HG02981 (cell line): Measurements from ENCODE around the gene SIAH3.

Source experiments
- ATAC-seq: cut with Tn5 transposase; IDR thresholded peaks from one replicate; pipeline ENCODE4 v1.9.1; 2021; ENCODE audit warnings: mild to moderate bottlenecking, moderate library complexity; ENCODE audit not compliant: unreplicated experiment

The SIAH3 gene

DNA sequence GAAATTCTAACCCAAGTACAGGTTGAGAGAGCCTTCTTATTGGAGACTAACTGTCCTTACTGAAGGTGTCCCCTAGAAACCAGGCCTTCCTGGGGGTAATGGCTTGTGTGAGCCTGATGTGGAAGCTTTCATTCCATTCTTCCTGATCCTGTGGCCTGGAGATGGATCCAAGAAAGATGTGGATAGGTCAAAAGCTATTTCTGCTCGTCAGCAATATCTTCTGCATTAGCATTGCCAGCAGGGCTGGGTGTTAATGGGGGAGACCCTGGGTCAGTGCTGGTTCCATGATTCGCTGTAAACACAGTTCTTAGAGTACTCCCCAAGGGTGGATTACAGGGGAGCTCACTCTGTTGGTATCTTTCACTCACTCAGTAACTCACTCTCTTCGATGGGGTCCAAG lies 106.6 kb downstream of the SIAH3 start:
- ATAC-seq, result no peak

DNA sequence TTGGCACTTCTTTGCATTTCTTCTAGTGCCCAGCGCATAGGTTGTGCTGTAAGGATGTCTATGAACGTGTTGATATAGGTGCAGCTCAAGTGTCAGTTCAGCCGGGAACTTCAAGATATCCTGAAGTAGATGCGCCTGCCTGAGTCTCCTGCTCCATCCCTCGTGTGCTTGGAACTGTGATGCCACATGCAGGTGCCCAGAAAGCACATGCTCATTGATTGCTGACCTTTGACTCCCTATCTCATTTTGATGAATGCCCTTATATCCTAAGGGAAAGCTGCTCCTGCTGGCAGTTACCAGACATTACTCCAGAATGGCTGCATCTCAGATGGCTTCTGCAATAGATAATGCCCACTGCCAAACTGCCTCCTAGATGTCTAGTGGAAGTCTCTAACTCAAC lies 108.6 kb downstream of the SIAH3 start:
- ATAC-seq, result no peak

DNA sequence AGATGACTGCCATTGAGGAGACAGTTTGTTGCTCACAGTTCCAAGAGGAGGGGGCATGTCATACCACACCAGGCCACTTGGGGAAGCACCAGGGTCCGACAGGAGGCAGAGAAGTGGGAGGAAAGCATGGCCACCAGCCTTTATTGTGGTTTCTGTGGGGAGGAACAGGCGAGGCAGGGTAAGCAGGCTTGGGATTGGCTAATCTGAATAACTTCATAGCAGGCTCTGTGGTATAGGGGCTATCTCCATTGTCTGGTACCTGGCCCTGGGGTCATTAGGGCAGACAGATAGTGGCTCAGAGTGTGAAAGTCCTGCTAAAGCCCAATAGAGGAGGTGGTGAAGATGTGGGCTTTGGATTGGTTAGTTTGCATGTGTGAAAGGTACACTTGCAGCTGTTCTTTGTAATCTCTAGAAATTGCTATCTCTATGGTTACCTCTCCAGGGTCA lies 114.0 kb downstream of the SIAH3 start:
- ATAC-seq, result no peak

DNA sequence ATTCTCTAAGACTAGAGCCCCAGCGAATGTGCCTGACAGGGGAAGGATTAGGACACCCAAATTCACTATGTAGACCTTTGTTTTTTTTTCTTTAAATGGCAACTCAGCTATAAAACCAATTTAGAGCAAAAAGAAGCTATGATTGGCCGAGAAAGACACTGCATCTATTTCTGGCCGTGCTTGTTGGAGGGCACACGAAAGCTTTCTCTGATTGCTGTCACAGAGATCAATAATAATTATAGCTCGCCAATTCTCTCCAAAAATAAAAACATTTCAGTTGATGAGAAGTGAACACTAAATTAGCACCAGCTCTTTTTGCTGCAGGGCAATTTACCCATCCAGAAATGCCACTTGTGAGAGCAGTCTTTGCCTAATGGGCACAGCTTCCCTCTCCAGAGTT lies 118.2 kb downstream of the SIAH3 start:
- ATAC-seq, result no peak

DNA sequence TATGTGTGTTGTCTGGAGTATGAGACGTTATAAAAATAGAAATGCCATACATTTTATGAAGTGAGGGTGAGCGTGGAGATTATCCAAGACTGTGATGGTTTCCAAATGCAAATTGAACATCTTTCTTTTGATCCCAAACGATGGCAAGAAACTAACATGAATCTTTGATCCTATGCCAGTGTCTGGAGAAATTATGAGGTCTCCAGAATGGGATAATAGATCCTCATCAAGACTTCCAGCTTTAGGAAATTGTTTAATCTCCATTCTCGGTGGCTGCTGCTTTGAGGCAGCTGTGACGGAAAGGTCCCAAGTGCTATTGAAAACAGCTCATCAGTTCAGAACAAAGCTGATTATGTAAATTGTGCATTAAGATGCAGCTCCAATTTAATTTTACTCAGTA lies 118.6 kb downstream of the SIAH3 start:
- no peak for ATAC-seq

DNA sequence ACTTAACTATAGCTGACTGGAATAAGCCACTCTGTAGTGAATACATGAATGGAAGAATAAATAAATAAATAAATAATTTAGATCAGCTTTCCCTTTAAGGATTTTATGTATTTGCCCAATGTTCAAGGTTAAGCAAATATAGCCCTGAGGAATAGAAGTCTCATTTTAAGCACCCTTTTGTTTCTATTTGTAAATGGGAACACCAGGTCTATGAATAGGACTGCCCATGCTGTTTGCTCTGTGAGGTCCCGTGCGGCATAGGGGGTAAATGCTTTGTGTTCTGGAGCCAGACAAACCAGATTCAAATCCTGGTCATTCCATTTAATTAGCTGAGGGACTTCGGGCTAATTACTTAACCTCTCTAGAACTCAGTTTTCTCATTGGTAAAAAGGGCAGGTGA lies 120.1 kb downstream of the SIAH3 start:
- ATAC-seq, result no peak

DNA sequence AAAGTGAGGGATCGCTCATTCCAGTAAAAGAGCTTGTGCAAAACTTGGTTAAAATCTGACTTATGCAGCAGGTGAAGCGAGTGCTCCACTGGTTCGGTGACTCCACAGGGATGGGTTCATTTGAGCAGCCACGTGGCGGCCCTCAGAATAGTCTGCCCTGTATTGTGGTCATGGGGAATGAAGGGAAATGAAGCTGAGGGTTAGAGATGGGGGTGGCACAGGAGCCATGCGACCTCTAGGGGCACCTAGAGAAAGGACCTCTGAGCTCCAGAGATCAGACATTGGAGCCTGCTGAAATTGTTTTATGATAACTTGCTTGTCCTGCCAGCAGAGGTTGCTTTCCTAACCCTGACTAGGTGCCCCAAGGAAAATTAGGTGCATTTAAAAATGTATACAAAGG lies 122.8 kb downstream of the SIAH3 start:
- peak; percentile 48 for ATAC-seq
